NCI-H526 treated with DMSO at 0.1 percent for 48 hours (cell line): ENCODE measurements around the gene MAU2.
A peak's percentile ranks its signal among the peaks of the same experiment; 100 is the strongest.
"Not testable (repeated sequence)": the region's sequence is repeated elsewhere in the genome, so short reads cannot be mapped to it uniquely, and the experiment has no call there.

Experiments used
- DNase-seq: peaks from one replicate; lab custom pipeline; 2025; lab: John Stamatoyannopoulos, UW

Gene MAU2

DNA sequence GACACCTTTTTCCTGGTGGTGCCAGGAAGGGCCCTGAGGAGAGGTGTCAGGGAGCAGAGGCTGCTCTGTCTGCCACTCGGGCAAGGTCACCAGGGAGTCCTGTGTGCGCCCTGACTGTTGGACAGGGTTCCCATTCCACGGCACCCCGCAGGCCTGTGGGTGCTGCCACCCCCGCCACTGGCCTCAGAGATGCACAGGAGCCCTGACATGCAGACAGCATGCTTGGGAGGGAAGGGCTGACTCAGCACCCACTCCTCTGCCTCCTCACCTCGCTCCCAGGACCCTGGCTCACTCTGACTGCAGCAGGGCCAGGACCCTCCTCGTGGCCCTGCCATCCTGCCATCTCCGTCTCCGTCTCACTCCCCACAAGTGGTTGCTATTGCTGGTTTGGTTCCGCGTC, 25.3 kb downstream of the MAU2 start:
- DNase-seq, result no peak

DNA sequence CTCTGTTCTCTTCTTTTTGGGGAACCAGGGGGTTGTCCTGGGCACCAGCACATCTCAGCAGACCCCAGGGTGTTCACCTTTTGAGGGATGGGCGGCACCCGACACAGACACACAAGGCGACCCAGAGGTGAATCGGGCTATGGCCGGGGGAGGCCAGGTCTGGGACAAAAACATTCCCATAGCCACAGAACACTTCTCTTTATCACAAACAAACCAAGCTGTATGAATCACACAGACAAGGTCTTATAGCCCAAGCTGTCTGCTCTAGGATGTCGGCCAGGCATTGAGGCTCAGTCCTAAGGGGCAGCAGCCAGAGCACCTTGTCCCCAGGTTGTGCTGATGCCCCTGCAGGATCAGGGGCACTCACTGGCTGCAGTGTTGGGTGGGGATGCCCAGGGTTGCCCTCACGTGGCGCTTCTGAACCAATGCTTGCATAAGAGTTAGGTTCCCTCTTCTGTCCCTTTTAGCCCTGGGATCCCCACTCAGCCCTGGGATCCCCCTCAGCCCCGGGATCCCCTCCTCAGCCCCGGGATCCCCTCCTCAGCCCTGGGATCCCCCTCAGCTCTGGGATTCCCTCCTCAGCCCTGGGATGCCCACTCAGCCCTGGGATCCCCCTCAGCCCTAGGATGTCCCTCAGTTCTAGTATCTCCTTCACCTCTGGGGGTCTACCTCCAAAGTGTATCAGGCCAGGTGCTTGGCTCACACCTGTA, 26.9 kb downstream of the MAU2 start:
- no peak for DNase-seq

DNA sequence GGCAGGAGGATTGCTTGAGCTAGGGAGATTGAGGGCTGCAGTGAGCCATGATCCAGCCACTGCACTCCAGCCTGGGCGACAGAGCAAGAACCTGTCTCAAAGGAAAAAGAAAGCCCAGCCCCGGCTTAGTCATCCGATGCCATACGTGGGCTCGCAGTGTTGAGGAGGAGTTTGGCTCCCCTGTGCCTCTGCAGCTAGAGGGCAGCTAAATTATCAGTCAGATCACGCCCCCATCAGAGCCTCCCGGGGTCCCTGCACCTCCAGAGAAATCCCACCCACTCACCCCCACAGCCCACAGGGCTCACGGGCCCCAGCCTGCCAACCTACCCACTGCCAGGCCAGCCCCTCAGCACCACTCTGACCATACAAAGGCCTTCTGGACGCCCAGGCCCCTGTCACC, 27.6 kb downstream of the MAU2 start:
- DNase-seq, result no peak

DNA sequence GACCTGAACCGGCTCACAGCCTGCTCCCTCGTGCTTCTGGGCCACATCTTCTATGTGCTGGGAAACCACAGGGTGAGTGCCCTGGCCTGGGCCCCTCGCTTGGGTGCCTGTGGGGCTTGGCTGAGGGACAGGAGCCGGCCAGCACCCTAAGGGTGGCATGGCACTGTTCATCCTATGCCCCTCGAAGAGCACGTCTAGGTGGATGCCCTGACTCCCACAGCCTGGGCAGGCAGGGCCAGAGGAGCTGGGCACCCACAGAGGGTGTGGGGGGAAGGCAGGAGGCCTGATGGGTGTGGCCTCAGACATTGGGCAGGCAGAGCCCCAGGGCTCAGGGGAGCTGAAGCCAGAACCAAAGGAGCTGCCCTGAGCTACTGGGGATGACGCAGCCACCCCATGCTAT, 28.7 kb downstream of the MAU2 start:
- no peak for DNase-seq

DNA sequence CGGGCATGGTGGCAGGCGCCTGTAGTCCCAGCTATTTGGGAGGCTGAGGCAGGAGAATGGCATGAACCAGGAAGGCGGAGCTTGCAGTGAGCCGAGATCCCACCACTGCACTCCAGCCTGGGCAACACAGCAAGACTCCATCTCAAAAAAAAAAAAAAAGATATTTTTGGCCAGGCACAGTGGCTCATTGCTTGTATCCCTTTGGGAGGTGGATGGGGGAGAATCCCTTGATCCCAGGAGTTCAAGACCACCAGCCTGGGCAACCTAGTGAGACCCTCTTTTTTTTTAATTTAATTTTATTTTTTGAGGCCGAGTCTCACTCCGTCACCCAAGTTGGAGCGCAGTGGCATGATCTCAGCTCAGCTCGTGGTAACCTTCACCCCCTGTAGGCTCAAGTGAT, 30.1 kb downstream of the MAU2 start:
- not testable (repeated sequence) for DNase-seq

DNA sequence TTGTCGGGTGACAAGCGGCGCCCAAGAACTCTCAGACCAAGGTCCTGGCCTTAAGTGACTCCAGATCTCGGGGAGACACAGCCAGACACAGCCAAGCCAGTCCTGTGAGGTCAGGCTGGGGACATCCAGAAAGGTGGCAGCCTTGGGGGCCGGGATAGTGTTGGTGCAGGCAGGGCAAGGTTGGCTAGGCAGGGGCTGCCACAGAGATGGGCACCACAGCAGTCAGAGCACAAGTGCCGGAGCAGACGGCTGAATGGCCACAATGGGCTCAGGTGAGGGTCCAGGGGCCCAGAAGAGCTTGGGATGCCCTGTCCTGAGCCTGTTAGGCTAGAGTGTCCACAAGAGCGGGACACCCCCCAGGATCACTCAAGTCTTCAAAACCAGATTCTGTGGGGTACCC, 32.2 kb downstream of the MAU2 start:
- DNase-seq, result no peak

DNA sequence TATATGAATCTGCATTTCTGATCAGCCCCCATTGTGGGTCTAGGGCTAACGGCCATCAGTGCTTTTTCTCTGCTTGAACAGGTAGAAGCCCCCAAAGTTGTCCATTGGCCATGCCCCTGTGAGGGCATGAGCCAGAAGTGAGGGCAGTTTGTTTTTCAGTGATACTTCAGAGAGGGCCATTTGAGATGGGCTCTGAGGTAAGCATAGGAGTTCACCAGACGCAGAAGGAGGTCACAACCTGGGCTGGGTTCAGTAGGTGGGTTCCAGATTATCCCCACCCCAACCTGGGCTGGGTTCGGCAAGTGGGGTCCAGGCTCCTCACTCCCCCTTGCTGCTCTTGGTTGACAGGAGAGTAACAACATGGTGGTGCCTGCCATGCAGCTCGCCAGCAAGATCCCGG, 33.4 kb downstream of the MAU2 start:
- no peak for DNase-seq

DNA sequence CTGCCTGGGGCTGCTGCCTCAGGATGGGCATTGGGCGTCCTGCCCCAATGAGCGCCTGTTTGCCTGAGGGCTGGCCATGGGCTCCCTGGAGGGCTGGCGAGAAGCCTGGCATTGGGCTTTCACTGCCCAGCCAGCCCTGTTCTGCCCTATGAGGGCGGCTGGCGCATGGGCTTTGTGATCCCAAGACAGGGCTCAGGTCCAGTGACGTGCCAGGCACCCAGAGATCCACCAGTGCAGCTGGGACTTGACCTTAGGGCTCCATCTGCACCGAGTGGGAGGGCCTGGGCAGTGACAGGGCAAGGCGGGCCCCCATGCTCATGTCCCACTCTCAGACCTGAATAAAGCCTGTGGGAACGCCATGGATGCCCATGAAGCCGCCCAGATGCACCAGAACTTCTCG, 34.3 kb downstream of the MAU2 start:
- DNase-seq, result no peak

DNA sequence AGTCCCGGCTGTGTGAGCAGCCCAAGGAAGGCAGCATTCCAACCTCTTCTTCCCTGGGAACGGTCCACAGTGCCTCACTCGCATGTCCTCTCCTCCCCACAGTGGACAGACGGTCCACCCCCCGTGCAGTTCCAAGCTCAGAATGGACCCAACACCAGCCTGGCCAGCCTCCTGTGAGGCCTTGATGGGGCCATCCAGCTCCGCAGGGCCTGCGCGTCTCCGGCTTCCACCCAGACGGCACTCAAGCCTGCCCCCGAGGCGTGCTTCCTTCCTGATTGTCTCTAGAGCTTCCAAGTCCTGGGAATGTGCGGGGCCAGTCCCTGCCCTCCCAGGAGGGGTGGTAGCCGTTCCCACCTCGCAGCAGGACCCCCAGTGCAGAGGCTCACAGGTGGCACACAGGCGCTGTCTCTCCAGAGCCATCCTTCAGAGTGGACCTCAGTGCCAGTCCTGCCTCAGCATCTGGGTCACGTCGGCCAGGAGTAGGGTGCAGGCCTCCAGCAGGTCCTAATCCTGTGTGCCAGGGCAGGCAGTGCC, 35.0 kb downstream of the MAU2 start:
- DNase-seq, result no peak

DNA sequence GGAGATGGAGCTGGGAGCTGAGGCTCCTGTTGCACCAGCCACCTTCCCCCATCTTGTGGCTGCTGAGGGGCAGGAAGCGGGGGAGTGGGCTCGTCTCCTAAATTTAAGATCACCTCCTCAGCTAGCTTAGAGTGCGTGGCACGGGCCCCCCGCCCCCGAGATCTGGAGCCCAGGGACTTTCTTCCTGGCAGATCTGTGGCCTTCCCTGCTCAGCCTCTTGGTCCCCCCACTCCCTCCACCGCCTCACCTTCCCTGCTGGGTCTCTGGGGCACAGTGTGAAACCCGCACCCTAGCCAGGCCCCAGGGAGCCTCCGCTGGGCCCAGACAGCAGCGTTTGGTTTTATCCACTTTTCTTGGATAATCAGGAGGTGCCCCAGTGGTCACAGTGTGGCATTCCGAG, 35.9 kb downstream of the MAU2 start:
- no peak for DNase-seq

DNA sequence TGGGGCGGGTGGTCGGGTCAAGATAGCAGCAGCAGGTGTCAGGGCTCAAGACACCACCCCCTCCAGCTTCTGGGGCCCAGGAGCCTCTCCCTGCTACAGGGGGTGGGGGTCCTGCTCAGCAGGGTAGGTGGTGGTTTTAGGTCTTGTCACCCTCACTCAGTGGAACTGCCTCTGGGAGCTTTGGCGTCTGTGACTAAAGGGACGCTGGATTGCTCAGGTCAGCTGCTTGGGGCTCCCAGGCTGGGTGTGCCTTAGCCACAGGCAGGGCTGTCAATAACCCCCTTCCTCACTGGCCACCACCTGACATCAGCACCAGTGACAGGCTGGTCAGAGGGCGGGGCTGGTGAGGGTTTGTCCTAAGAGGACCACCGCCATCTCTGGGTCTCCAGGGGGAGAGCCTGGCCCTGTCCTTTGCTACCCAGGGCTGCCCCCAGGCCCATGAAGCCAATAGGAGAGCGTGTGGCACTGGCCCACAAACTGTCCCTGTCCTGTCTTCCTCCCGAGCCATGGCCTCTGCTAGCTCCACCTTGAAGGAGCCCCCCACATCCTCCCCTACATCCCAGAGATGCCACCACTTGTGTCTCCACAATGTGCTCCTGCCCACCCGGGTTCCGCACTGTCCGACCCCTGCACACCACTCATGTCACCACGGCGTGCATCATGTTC, 36.4 kb downstream of the MAU2 start:
- no peak for DNase-seq

DNA sequence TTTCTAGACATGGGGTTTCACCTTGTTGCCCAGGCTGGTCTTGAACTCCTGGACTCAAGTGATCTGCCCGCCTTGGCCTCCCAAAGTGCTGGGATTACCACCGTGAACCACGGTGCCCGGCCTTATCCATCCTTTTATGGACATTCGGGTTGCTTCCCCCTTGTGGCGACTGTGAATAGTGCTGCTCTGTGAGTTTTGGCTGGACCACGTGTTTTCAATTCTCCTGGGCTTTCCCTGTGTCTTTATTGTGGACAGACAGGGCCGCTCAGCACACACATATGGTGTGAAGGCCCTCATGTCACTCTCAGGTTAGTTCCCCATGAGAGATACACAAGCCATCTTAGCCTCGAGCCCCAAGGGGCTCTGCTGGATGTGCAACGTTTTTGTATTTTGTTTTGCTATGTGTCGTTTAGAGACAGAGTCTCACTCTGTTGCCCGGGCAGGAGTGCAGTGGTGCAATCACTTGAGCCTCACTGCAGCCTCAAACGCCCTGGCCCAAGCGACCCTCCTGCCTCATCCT, 40.5 kb downstream of the MAU2 start:
- DNase-seq, result peak; percentile 42

DNA sequence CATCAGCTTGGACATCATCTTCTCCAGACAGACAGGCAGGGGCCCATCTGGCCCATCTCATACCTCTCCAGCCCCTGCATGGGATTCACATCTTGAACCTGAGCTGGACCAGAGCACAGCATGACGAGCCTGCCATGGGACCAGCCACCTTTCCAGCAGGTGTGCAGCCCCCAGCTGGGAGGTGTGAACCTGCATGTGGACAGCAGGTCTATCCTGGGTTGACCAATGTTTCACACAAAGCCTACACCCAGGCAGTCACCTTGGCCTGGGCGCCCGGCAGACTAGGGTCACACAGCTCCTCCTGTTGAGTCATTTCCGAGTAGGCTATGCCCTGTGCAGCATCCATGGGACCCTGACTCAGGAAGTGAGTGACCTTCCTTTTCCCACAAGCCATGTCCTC, 41.4 kb downstream of the MAU2 start:
- DNase-seq, result no peak

DNA sequence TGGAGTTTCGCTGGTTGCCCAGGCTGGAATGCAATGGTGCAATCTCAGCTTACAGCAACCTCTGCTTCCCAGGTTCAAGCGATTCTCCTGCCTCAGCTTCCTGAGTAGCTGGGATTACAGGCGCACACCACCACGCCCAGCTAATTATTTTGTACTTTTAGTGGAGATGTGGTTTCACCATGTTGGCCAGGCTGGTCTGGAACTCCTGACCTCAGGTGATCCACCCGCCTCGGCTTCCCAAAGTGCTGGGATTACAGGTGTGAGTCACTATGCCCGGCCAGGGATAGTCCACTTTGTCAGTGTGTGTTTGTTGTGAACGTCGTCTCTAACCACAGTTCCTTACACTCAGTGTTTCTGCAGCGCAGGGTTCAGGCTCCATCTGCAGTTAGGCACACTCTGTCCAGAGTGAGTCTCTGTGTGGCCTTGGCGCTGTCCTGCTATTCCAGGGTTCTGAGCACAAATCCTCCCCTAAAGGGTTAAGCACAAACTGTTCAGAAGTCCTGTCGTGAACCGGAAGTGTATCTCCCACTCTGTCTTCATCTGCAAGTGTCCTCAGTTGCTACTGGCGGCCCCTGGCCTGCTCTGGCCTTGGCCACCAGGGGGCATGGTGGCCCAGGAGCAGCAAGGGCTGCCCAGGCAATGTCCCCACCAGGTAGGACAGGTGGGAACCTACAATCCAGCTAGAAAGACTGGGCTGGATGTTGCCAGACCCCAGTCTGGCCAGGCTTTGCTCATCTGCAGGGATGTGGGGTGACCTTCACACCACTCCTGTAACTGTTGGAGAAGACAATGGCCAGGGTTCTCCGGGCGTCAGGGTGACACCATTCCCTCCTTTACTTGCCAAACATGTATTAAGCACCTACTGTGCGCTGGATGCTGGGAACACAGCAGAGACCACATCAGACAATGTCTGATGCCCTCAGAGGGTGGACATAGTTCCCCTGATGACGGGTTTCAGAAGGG, 46.1 kb downstream of the MAU2 start:
- peak; percentile 32 for DNase-seq

DNA sequence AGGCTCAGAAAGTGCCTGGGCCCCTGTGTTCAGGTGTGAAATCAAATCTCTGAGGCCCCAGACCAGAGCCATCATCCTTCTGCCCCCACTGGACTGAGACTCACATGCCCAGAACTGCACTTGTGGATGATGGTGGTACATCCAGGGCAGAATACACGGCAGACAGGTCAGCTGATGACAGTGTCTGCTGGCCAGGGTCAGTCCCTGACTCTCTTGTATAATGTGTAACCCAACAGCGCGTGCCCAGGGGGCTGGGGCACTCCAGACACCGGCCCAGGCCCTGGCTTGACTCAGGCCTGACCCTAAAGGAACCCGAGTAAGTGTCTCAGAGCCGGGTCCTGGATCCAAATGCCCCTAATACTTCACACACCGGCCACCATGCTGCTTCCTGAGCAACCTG, 47.5 kb downstream of the MAU2 start:
- DNase-seq, result no peak

DNA sequence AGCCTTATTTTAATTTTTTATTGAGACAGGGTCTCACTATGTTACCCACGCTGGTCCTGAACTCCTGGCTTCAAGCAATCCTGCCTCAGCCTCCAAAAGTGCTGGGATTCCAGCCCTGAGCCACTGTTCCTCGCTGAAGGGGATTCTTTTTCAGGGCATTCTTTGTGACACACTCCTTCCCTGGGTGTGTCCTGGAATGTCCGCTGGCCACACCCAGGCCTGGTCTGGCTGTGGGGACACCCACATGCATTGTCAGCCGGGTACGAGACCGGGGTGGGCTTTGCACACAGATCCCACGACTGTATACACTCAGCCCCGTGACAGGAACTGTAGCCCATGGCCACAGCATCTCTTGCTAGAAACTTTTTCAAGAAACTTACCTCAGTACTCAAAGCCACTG, 50.4 kb downstream of the MAU2 start:
- DNase-seq, result no peak

DNA sequence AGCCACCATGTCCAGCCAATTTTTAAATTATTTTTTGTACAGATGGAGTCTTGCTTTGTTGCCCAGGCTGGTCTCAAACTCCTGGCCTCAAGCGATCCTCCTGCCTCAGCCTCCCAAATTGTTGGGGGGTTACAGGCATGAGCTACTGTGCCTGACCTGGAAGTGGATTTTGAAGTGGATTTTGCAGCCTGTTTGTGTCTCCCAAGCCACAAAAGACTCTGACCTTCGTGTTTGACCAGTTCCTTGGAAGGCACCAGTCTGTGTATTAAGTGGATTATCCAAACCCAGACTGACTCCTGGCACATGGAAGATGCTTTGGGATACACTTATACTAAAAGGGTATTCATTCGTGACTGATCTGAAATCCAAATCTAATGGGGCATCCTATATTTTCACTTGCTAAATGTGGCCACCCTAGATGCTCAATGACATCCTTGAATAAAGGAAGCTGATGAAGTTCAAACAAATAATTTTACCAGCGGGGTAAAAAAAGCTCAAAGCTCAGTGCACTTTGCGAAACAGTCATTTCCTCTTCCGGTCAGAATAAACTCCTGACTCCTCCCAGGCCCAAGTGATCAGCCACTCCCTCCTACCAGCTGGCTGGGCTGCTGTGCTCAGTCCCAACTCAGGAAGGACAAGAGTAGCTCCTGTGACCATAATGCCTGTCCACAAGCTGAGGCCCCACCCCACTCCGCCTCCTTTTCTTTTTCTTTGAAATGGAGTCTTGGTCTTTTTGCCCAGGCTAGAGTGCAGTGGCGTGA, 52.2 kb downstream of the MAU2 start:
- no peak for DNase-seq

DNA sequence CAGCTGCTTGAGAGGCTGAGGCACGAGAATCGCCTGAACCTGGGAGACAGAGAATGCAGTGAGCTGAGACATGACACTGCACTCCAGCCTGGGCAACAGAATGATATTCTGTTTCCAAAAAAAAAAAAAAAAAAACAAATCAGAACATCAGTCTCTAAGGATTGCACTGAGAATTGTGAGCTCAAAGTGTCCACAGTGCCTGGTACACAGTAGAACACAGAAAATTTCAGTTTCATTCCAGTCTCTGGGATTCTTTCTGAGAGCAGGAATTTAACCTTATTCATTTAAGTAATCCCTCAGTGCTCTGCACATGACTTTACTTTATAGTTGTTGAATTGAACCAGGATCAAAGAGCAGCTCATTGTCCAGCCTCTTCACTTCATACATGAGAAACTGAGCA, 58.9 kb downstream of the MAU2 start:
- DNase-seq, result no peak

DNA sequence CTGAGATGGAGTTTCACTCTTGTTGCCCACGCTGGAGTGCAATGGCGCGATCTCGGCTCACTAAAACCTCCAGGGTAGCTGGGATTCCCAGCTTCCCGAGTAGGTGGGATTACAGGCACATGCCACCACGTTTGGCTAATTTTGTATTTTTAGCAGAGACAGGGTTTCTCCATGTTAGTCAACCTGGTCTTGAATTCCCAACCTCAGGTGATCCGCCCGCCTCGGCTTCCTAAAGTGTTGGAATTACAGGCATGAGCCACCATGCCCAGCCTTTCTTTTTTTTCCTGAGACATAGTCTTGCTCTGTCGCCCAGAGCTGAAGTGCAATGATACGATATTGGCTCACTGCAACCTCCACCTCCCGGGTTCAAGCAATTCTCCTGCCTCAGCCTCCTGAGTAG, 59.7 kb downstream of the MAU2 start:
- not testable (repeated sequence) for DNase-seq

DNA sequence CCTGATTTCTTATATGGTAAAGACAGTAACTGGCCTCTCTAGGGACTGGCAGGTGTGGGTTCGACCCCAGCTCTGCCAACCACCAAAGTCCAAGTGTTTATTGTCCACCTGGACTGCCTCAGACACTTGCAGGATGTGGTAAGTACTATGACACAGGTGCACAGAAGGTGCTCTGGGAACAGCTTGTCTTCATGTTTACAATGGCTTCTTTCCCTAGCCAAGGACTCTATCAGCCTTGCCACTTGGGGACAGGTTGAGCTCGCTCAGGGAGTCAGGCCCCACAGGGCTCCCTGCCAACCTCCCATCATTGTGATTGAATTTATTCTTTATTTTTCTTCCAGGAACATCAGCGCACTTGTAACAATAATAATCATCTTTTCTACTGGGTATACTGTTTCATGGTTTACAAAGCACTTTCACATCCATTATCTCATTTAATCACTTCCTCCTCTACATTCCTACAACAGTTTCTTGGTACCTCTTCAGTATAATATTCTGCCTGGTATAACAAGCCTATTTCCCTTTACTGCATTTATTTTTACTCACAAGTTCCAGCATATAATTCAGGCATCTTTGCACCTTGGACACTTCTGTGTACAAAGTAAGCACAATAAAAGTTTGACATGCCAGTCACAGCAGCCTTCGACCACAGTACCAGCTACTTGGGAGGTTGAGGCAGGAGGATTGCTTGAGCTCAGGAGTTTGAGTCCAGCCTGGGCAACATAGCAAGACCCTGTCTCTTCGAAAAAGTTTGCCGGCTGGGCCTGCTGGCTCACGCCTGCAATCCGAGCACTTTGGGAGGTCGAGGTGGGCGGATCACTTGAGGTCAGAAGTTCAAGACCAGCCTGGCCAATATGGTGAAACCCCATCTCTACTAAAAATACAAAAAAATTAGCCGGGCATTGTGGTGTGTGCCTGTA, 60.6 kb downstream of the MAU2 start:
- DNase-seq, result no peak

DNA sequence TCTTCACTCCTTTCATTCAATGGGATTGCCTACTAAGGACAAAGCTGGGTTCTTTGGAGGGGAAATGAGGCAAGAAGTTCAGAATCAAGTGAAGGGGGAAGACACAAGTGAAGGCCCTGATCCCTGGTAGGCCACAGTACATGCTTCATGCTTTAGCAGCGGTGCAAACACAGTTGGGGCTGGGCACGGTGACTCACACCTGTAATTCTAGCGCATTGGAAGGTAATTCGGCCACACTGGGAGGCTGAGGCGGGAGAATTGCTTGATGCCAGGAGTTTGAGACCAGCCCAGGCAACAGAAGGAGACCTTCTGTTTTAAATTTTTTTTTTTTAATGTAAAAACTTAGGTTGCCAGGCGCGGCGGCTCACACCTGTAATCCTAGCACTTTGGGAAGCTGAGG, 61.5 kb downstream of the MAU2 start:
- no peak for DNase-seq
